Ovary (tissue), 3 donors: ENCODE results near the gene STX16.

Experiments
- EP300 ChIP-seq: sonication (generic); formaldehyde crosslinking; IDR thresholded peaks from one replicate; pipeline ENCODE4 v1.6.1; 2017; ENCODE audit warnings: antibody characterized with exemption
- POLR2A ChIP-seq: fragments of 450-650 bp; IDR thresholded peaks from one replicate; pipeline ENCODE4 v1.6.1; 2017; ENCODE audit warnings: antibody characterized with exemption, mild to moderate bottlenecking, moderate library complexity
- TF ChIP-seq, protein P1 (sequence below), 3 donors: fragments of 450-650 bp in 2 of 3; fragments of 200-600 bp in 1 of 3; IDR thresholded peaks; one replicate each; pipeline versions ENCODE4 v1.5.1 to v1.8.0; 2016 to 2022; ENCODE audit warnings: antibody characterized with exemption in 3 of 3, mild to moderate bottlenecking in 1 of 3
- donor health status: DM: no; HTN: no; CAD: no.

DNA sequence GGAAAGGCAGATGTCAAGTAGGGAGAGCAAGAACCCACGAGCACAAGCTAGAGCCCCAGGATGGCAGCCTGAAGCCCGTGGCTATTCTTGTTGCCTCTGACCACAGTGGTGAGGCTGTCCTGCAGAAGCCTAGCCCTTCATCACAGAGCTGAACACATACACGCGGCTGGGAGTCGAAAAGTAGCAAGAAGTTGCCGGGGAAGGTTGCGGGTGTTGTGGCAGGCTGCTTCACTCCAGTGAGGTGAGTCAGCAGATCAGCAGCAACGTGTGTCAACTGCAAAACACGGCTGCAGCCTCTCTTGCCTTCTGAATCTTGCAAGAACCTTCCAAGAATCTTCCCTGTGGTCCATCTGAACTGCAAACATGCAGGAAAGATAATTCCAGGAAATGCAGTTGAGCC, 10.6 kb upstream of the STX16 start:
- no peak for TF ChIP-seq POLR2A
- TF ChIP-seq, protein P1, sequence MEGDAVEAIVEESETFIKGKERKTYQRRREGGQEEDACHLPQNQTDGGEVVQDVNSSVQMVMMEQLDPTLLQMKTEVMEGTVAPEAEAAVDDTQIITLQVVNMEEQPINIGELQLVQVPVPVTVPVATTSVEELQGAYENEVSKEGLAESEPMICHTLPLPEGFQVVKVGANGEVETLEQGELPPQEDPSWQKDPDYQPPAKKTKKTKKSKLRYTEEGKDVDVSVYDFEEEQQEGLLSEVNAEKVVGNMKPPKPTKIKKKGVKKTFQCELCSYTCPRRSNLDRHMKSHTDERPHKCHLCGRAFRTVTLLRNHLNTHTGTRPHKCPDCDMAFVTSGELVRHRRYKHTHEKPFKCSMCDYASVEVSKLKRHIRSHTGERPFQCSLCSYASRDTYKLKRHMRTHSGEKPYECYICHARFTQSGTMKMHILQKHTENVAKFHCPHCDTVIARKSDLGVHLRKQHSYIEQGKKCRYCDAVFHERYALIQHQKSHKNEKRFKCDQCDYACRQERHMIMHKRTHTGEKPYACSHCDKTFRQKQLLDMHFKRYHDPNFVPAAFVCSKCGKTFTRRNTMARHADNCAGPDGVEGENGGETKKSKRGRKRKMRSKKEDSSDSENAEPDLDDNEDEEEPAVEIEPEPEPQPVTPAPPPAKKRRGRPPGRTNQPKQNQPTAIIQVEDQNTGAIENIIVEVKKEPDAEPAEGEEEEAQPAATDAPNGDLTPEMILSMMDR (IDR thresholded peaks at IDR 0.05) = no peak
- no peak for TF ChIP-seq EP300
